ENCODE results near the gene JTB.

The JTB gene

DNA sequence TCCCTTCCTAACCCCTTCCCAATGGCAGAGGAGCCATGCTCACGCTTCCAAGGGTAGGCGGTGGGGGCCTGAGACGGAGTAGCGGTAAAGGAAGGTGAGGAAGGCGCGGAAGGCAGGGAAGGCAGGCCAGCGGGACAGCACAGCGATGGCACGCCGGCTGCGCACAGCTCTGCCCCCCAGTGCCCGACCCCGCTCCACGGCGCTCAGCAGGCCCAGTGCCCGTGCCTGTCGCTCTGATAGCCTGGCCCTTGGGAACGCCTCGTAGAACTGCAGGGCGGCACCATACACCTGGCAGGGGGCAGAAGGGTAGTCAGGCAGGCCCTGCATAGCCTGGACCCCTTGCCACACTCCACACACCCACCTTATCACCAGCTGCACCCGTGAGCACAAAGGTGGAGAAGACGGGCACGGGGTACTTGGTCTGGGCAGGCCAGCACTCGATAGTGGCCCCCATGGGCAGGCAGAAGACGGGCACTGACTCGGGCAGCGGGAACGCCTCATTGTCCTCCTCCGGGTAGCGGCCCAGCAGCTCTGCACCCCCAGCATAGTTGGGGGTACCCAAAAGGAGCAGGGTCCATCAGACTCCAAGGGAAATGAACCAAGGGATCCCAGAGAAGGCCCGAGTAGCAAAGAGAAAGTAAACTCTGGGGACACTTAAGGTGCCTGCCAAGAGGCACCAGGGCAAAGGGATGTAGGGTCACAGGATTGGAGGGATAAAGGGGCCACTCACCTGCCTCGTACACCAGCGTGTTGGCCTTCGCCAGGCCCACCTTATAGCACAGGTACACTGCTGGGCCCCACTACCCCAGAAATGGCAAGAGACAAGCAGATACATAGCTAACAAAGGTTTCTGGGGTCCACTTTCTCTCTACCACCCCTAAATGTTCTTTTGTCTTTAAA, 35.4 kb downstream of the JTB start:
- DNase-seq (ENCODE audit: low read depth) = no peak
- H3K4me3 ChIP-seq (ENCODE audit: control insufficient read depth, low read depth, low read length) = no peak overlapping the region
- TF ChIP-seq, protein P1, sequence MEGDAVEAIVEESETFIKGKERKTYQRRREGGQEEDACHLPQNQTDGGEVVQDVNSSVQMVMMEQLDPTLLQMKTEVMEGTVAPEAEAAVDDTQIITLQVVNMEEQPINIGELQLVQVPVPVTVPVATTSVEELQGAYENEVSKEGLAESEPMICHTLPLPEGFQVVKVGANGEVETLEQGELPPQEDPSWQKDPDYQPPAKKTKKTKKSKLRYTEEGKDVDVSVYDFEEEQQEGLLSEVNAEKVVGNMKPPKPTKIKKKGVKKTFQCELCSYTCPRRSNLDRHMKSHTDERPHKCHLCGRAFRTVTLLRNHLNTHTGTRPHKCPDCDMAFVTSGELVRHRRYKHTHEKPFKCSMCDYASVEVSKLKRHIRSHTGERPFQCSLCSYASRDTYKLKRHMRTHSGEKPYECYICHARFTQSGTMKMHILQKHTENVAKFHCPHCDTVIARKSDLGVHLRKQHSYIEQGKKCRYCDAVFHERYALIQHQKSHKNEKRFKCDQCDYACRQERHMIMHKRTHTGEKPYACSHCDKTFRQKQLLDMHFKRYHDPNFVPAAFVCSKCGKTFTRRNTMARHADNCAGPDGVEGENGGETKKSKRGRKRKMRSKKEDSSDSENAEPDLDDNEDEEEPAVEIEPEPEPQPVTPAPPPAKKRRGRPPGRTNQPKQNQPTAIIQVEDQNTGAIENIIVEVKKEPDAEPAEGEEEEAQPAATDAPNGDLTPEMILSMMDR (IDR thresholded peaks at IDR 0.05; ENCODE audit: control insufficient read depth, insufficient read depth, low read depth, low read length, missing control alignments) = no peak

DNA sequence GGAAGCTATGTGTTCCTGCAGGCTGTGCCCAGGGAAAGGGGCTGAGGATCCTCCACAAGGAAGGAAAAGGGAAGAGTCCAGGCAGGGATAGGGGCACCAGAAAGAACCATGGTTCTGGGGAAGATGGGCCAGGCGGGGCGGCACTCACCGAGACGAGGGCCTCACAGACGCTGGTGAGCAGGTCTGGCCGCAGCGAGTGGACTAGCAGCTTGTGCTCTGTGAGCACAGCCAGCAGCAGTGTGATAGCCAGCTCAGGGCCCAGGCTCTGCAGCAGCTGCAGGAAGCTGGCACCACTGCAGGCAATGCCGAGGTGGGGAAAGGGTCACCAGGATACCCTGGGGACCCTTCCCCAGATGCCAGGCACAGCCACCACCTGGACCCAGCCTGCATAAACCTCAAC, 36.7 kb downstream of the JTB start:
- TF ChIP-seq, protein P1 (IDR thresholded peaks at IDR 0.05; ENCODE audit: control insufficient read depth, insufficient read depth, low read depth, low read length, missing control alignments) = no peak
- H3K4me3 ChIP-seq (ENCODE audit: control insufficient read depth, low read depth, low read length) = no peak overlapping the region
- DNase-seq (ENCODE audit: low read depth) = no peak

DNA sequence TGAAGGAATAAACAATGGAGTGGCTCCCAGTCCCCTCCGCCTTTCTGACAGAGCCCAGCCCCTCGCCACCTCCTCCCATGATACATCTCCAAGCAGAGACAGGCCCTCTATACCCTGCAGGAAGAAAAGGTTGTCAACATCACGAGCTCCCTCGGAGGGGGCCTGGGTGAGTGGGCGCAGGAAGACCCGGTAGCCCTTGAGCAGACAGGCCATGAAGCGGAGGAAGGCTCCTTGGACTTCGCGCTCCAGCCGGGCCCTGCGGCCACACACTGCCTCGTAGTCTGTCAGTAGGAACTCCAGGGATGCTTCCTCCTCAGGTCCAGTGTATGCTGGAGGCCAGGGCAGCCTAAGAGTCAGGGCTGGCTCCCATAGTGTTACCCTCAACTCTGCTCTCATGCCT, 38.0 kb downstream of the JTB start:
- TF ChIP-seq, protein P1 (IDR thresholded peaks at IDR 0.05; ENCODE audit: control insufficient read depth, insufficient read depth, low read depth, low read length, missing control alignments) = no peak
- no peak for DNase-seq (ENCODE audit: low read depth)
- H3K4me3 ChIP-seq (ENCODE audit: control insufficient read depth, low read depth, low read length) = no peak overlapping the region

DNA sequence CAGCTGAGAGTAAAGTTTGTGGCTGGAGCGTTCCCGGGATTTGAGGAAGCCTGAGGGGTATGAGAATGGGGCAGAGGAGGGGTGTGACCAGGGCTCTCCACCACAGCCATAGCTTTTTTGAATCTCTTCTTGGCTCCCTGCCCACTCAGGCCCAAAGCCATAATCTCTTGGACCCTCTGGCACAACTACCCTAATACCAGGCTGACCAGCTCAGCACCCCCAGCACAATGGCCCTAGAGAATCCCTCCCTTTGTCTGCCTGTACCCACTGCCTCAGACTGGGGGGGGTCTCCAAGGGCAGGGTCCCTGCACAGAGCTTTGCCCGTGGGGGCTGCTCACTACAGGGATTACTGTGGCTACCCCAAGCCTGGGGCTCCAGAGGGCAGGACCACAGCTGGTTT, 38.5 kb downstream of the JTB start:
- no peak for DNase-seq (ENCODE audit: low read depth)
- TF ChIP-seq, protein P1 (IDR thresholded peaks at IDR 0.05; ENCODE audit: control insufficient read depth, insufficient read depth, low read depth, low read length, missing control alignments) = no peak
- H3K4me3 ChIP-seq (ENCODE audit: control insufficient read depth, low read depth, low read length) = no peak overlapping the region

DNA sequence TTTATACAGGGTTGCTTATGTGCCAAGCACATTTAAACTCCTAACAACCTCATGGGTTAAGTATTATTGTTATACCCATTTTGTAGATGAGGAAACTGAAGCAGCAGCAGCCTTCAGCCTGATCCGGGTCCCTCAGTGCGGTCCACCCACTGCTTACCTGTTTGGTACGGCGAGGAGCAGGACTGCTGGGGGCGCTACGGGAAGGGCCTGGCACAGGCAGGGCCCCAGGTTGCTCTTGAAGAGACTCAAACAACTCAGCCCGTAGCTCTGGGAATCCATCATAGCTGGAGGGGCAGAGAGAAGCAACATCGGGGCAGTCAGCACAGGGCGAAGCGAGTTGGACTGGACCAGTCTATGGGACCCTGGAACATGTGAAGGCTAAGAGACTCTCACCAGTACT, 40.1 kb downstream of the JTB start:
- TF ChIP-seq, protein P1 (IDR thresholded peaks at IDR 0.05; ENCODE audit: control insufficient read depth, insufficient read depth, low read depth, low read length, missing control alignments) = no peak
- no peak overlapping the region for H3K4me3 ChIP-seq (ENCODE audit: control insufficient read depth, low read depth, low read length)
- DNase-seq (ENCODE audit: low read depth) = no peak

DNA sequence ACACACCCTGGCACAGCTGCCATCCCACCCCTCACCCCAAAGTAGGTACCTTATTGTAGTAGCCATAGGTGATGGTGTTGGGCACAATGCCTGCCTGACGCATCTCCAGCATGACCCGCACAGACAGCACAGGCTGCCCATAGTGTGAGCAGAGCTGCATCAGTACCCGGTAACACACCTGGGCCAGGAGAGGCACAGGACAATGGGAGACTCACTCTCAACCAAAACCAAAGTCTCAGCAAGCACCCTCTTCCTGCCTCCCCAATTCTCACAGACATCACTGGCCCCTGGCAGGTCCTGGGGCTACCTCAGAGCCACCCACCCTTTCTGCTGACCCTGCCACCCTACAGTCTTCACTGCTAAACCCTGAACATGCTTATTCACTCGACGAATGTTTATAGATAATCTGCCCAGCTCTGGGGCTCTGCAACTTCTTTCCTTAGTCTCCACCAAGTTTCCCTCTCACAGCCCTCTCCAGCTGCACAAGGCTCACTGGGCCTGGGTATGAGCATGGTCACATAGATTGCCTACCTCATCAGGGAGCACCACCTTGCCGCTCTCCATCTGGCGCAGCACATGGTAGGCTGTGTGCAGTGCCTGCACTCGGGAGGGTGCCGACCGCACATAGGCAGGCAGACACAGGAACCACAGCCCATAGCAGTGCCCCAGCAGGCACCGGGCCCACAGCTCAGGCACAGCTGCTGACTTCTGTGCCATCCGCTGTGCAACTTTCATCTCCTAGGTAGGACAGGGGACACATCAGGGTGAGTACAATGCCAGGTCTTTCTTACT, 41.3 kb downstream of the JTB start:
- no peak overlapping the region for H3K4me3 ChIP-seq (ENCODE audit: control insufficient read depth, low read depth, low read length)
- no peak for DNase-seq (ENCODE audit: low read depth)
- TF ChIP-seq, protein P1 (IDR thresholded peaks at IDR 0.05; ENCODE audit: control insufficient read depth, insufficient read depth, low read depth, low read length, missing control alignments) = no peak
